Effector memory CD8-positive, alpha-beta T cell (primary cell): ENCODE data around the gene LRRC55.
"Not testable (repeated sequence)": the region's sequence is repeated elsewhere in the genome, so short reads cannot be mapped to it uniquely, and the experiment has no call there.

ENCODE experiments used
- ATAC-seq: fragments of 150-1000 bp; cut with Tn5 transposase; replicated peaks from 2 replicates; pipeline ENCODE4 v1.10.0; 2021; ENCODE audit warnings: mild to moderate bottlenecking, moderate library complexity
- DNase-seq, 3 experiments: peaks; one replicate each; pipeline ENCODE4 v3.0.0; 2021
- H3K27ac Mint-ChIP-seq, 2 donors: one replicate each; pipeline ENCODE4 v1.8.0; 2022; ENCODE audit warnings: mild to moderate bottlenecking in 2 of 2, mixed read lengths in 2 of 2, moderate library complexity in 2 of 2
- H3K27me3 Mint-ChIP-seq, 2 donors: one replicate each; pipeline ENCODE4 v1.8.0; 2022; ENCODE audit warnings: mixed read lengths in 2 of 2
- H3K36me3 Mint-ChIP-seq: one replicate; pipeline ENCODE4 v1.8.0; 2022; ENCODE audit warnings: mild to moderate bottlenecking, moderate library complexity, mixed read lengths; ENCODE audit not compliant: insufficient read depth
- H3K4me1 Mint-ChIP-seq, 2 donors: one replicate each; pipeline ENCODE4 v1.8.0; 2022; ENCODE audit warnings: low read depth in 2 of 2, mixed read lengths in 2 of 2
- H3K4me3 Mint-ChIP-seq, 2 donors: one replicate each; pipeline ENCODE4 v1.8.0; 2022; ENCODE audit warnings: mild to moderate bottlenecking in 2 of 2, mixed read lengths in 2 of 2, moderate library complexity in 2 of 2
- H3K9me3 Mint-ChIP-seq, 2 donors: one replicate each; pipeline ENCODE4 v1.8.0; 2022; ENCODE audit warnings: mixed read lengths in 2 of 2

Gene LRRC55

DNA sequence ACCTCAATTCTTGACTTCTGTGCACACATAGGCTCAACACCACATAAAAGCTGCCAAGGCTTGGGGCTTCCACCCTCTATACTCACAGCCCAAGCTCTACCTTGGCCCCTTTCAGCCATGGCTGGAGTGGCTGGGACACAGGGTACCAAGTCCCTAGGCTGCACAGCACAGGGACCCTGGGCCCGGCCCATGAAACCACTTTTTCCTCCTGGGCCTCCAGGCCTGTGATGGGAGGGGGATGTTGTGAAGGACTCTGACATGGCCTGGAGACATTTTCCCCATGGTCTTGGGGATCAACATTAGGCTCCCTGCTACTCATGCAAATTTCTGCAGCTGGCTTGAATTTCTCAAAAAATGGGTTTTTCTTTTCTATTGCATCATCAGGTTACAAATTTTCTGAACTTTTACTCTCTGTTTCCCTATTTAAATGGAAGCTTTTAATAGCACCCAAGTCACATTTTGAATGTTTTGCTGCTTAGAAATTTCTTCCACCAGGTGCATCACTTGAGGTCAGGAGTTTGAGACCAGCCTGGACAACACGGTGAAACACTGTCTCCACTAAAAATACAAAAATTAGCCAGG lies 11.9 kb upstream of the LRRC55 start:
- H3K36me3 Mint-ChIP-seq, DNase-seq, H3K4me3 Mint-ChIP-seq, H3K4me1 Mint-ChIP-seq, H3K27ac Mint-ChIP-seq, ATAC-seq, H3K9me3 Mint-ChIP-seq: not testable (repeated sequence)
- peaks cover 3 to 11% of the 10 kb centered on the region in 2 donors for H3K27me3 Mint-ChIP-seq

DNA sequence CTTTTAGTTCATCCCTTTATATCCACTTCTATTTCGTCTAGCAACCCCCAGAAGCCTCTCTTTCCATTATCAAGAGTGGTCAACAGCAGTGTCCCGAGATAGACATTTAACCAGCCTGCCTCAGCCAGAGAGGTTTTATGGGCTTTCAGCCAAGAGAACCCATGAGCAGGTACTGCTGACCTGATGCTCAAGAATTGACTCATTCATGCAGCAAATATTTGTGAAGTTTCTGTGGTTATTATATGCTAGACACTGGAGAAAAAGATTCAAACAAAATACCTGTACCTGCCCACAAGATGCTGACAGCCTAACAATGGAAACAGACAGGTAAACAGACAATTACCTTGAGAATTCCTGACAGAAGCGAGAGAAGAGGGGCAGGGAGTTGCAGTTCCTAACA lies 9.7 kb upstream of the LRRC55 start:
- Mint-ChIP-seq H3K27ac (no peak overlapping the region), H3K4me3 (no peak overlapping the region), H3K36me3 (no peaks in the 10 kb centered on the region), H3K9me3 (no peaks in the 10 kb centered on the region), H3K4me1 (no peaks in the 10 kb centered on the region), H3K27me3 (peaks cover 13 to 20% of the 10 kb centered on the region in 2 donors)
- DNase-seq = no peak
- ATAC-seq = no peak

DNA sequence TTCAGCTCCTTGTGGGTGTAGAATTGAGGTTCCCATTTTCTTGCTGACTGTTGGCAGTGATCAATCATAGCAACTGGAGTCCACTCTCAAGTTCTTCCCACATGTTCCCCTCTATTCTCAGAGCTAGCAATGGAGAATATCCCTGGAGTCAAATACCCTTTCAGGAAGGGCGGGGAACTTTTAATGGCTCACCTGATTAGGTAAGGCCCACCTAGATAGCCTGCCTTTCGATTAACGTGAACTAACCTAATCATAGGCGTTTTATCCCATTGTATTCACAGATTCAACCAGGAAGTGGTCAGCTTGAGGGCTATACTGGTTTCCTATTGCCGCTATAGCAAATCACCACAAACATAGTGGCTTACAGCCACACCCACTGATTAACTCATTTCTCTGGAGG lies 7.1 kb upstream of the LRRC55 start:
- Mint-ChIP-seq H3K27me3 (peaks cover 18 to 29% of the 10 kb centered on the region in 2 donors), H3K27ac (no peak overlapping the region), H3K4me3 (no peak overlapping the region), H3K36me3 (no peaks in the 10 kb centered on the region), H3K9me3 (no peaks in the 10 kb centered on the region), H3K4me1 (no peaks in the 10 kb centered on the region)
- ATAC-seq (no peak), DNase-seq (no peak)

DNA sequence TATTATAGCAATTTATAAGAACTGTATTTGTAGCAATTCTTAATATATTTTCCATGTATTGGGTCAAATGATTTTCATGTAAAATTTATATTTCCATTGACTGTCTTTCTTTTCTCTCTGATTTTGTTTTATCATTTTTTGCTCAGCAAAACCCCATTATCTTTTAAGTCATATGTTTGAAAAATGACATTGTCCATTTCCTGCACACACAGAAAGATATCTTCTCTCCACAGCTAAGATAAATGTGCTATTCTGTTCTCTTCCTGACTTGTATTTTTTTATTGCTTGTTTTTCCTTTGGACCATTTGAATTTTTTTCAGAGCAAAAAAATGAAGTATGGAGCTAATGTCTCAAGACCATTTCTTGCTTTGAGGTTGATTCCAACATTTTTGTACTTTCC lies 6.3 kb upstream of the LRRC55 start:
- ATAC-seq (no peak), DNase-seq (no peak)
- Mint-ChIP-seq H3K27ac (no peak overlapping the region), H3K9me3 (peaks cover 0 to 2% of the 10 kb centered on the region in 2 donors), H3K36me3 (no peaks in the 10 kb centered on the region), H3K4me1 (peaks cover 0 to under 1% of the 10 kb centered on the region in 2 donors), H3K4me3 (no peak overlapping the region), H3K27me3 (peaks cover 26 to 38% of the 10 kb centered on the region in 2 donors)

DNA sequence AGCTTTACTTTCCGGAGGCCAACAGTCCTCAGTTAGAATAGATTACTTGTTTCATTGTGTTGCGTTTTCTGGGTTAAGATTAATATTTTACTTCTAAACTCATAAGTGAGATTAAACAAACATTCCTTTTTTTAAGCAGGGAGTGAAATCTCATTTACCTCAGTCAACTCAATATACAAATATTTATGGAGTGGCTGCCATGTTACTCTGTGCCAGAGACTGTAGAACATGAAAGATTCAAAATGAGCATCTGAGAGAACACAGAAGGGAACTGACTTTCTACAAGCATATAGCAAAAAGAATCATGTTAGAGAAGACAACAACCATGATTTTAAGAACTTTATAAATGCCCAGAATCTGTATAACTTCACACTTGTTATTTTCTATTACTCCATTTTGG lies 3.4 kb upstream of the LRRC55 start:
- no peak overlapping the region for H3K27ac Mint-ChIP-seq
- peaks cover 0 to 2% of the 10 kb centered on the region in 2 donors for H3K4me1 Mint-ChIP-seq
- H3K27me3 Mint-ChIP-seq = peaks cover 42 to 49% of the 10 kb centered on the region in 2 donors
- no peaks in the 10 kb centered on the region for H3K36me3 Mint-ChIP-seq
- no peak for ATAC-seq
- H3K9me3 Mint-ChIP-seq = peaks cover 0 to 2% of the 10 kb centered on the region in 2 donors
- no peak for DNase-seq
- no peak overlapping the region for H3K4me3 Mint-ChIP-seq

DNA sequence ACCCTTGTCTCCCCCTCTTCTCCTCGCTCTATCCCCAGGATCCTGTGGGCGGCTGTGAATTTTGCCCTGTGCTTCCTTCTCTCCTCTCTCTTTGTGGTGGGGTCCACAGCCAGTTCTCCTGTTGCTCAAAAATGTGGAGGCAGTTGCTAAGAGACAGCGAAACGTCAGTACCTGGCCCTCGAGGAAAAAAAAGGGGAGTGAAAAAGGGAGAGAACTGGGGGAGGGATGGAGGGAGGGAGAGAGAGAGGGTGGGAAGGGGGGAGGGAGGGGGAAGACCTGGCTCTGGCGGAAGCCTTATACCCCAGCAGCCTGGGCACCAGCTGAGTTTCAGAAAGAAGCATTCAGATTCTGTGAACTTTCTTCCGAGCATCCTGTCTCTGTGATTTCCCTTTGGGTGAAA lies 2.1 kb upstream of the LRRC55 start:
- Mint-ChIP-seq H3K4me3 (no peak overlapping the region), H3K36me3 (no peaks in the 10 kb centered on the region), H3K27ac (no peak overlapping the region), H3K4me1 (peaks cover 0 to 2% of the 10 kb centered on the region in 2 donors), H3K9me3 (peaks cover 0 to 2% of the 10 kb centered on the region in 2 donors), H3K27me3 (peaks cover 42 to 49% of the 10 kb centered on the region in 2 donors)
- ATAC-seq = no peak
- DNase-seq = no peak

DNA sequence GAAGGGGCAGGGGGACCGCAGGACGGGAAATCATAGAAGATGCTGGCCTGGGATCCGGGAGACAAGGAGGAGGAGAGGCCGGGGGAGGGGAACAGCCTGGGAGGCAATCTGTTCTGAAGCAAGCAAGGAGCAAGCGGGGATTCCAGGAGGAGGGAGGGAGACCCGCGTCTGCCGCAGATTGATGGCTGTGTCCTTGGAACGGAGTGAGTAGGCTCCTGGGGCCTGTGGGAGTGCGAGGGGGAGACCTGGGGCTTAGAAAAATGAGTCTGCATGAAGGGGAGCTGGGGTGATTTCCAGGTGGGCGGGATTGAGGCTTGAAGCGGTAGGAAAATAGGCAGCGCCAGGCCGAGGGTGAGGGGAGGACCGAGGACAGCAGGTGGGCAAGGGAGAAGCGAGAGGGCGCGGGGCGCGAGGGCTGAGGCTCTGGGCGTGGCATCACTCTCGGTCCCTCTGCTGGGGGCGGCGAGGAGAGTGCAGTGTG lies 1.6 kb upstream of the LRRC55 start:
- DNase-seq = no peak
- Mint-ChIP-seq H3K9me3 (peaks cover 0 to 2% of the 10 kb centered on the region in 2 donors), H3K36me3 (no peaks in the 10 kb centered on the region), H3K4me3 (no peak overlapping the region), H3K27ac (no peak overlapping the region), H3K27me3 (peaks cover 42 to 47% of the 10 kb centered on the region in 2 donors), H3K4me1 (peaks cover 0 to 2% of the 10 kb centered on the region in 2 donors)
- ATAC-seq = no peak

DNA sequence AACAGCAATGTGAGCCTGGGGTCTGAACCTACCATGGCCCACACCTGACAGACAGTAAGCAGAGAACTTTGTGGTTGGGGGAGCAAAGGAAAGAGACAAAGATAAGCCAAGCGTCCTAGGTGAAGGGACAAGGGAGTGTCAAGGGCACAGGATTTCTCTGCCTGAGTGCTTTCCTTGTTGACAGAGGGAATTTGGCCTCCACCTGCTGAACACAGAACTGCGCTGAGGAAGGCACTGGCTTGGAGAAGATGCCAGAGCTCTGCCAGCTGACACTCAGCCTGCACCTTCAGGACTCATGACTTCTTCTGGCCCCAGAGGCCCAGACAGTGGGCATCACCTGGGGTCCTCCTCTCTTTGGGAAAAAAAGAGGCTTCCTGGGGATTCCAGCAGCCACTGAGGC lies 789 bp upstream of the LRRC55 start:
- Mint-ChIP-seq H3K4me3 (no peak overlapping the region), H3K4me1 (peaks cover 0 to 2% of the 10 kb centered on the region in 2 donors), H3K9me3 (peaks cover 0 to 2% of the 10 kb centered on the region in 2 donors), H3K36me3 (no peaks in the 10 kb centered on the region), H3K27me3 (peaks cover 39 to 42% of the 10 kb centered on the region in 2 donors), H3K27ac (no peak overlapping the region)
- ATAC-seq = no peak
- DNase-seq = no peak

DNA sequence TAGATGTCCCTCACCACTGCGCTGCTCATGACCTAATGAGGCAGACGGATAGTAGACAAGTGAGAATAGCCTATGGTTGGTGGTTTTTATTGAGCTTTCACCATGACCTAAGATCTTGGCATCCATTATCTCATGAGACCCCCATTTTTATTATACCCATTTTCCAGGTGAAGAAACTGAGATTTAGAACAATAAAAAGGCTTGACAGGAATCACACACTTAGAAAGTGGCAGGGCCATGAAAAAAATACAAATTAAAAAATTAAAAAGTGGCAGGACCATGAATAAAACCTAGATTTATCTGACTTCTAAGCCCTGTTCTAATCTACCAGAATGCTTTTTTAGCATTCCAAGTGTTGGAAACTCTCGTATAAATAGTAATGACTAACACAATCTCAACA lies 1.1 kb downstream of the LRRC55 start:
- H3K36me3 Mint-ChIP-seq = no peaks in the 10 kb centered on the region
- ATAC-seq (no peak), DNase-seq (no peak)
- peaks cover 0 to 4% of the 10 kb centered on the region in 2 donors for H3K4me1 Mint-ChIP-seq
- H3K4me3 Mint-ChIP-seq = no peak overlapping the region
- H3K27ac Mint-ChIP-seq = no peak overlapping the region
- H3K27me3 Mint-ChIP-seq = peaks cover 26 to 42% of the 10 kb centered on the region in 2 donors
- H3K9me3 Mint-ChIP-seq = peaks cover 5 to 6% of the 10 kb centered on the region in 2 donors

DNA sequence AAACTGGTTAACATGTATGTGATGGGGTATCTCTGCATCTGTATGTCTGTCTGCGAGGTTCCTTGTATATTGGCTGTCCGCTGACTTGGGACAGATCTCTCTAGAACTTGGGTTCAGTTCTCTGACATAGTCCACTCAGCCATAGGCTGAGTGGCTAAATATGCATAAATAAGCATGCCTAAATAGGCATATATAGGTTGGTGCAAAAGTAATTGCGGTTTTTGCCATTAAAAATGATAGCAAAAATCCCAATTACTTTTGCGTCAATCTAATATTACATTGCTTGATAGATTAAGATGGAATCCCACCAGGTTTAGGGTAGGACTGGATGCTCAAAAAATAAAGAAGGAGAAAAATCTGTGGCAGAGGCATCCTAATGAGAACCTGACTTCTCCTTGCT lies 8.8 kb downstream of the LRRC55 start:
- H3K27me3 Mint-ChIP-seq = peaks cover 12 to 39% of the 10 kb centered on the region in 2 donors
- H3K9me3 Mint-ChIP-seq = peaks cover 9 to 12% of the 10 kb centered on the region in 2 donors

DNA sequence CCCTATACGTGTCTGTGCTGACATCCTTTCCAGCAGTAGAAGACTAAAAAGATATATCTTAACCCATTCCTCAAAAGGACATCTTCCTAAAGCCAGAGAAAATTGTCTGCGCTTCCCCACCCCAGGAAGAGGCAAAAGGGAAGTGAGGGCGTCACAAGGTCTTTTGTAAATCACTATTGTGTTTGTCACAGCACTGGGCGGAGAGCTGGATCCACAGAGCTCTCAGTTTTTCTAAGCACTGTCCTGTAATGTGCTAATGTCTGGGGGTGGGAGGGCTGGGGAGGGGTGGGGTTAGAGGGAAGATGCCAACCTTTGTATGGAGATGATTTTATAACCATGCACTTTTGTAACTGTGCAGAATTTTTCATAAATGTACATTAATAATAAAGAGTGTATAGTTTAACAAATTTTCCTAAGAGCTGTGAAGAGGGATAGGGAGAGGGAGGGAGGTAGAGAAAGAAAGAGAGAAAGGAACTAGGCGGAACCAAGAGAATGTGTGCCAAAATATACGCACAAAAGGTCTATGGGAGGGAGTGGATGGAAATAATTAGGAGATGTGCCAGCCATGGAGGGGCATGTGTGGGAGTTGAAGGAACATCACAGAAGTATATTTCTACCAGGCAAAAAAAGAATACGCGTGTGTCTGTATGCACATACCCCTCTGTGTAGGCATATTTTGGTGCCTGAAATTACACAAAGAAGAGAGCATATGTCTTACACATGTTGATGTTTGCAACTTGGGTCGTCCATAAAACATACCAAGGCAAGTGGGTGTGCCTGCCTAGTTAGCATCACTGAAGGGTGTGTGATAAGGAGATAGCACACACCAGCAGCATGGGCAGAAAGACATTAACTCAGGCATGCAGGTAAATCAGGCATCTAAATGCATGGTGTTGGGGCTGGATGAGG lies 9.8 kb downstream of the LRRC55 start:
- H3K9me3 Mint-ChIP-seq = peaks cover 9 to 12% of the 10 kb centered on the region in 2 donors
- no peak for DNase-seq
- H3K4me3 Mint-ChIP-seq = no peak overlapping the region
- H3K4me1 Mint-ChIP-seq = peaks cover 0 to 2% of the 10 kb centered on the region in 2 donors
- peaks cover 22 to 50% of the 10 kb centered on the region in 2 donors for H3K27me3 Mint-ChIP-seq
- H3K36me3 Mint-ChIP-seq = no peaks in the 10 kb centered on the region
- no peak for ATAC-seq
- no peak overlapping the region for H3K27ac Mint-ChIP-seq

More for the DNA sequence above, 8.8 kb downstream of the LRRC55 start:
- Mint-ChIP-seq H3K4me3 (no peak overlapping the region), H3K36me3 (no peaks in the 10 kb centered on the region), H3K4me1 (peaks cover 0 to 2% of the 10 kb centered on the region in 2 donors), H3K27ac (no peak overlapping the region)
- no peak for ATAC-seq
- no peak for DNase-seq

DNA sequence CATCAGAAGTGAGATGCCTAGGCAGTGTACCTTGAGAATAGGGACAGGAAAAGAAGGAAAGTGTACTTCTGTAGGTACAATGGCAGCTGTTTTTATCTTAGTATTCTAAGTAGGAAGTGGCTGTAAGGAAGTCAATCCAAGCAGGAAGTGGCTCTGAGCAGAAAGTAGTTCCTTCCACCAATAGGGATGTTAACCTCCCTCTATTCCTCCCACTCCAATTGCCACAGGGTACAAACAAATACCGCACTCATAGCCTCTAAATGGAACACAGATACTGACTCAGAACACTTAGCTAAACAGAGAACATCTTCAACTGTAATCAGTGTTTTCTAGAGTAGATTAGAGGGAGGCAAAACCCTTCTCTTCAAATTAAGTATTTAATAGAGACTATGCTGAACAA lies 10.6 kb downstream of the LRRC55 start:
- peaks cover 0 to 2% of the 10 kb centered on the region in 2 donors for H3K4me1 Mint-ChIP-seq
- no peak overlapping the region for H3K27ac Mint-ChIP-seq
- DNase-seq (no peak), ATAC-seq (no peak)
- peaks cover 22 to 48% of the 10 kb centered on the region in 2 donors for H3K27me3 Mint-ChIP-seq
- no peak overlapping the region for H3K4me3 Mint-ChIP-seq
- peaks cover 9 to 10% of the 10 kb centered on the region in 2 donors for H3K9me3 Mint-ChIP-seq
- no peaks in the 10 kb centered on the region for H3K36me3 Mint-ChIP-seq

DNA sequence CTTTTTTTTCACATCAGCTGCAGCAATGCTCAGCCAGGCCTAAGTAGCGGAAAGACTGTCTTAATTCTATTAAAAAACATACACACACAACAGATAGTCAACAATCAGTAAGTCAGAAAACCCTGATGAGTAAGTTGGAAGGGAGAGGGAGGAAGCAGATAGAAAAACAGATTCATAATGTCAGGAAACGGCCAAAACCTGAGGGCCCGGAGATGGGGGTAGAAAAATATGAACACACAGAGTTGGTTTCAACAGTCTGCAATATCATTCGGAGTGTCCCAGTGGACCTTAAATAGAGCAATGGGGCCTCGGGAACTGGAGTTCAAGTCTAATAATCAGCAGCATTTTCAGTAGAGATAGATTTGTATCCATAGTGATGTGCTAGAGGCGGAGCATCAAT lies 14.8 kb downstream of the LRRC55 start:
- H3K9me3 Mint-ChIP-seq = peaks cover 6% of the 10 kb centered on the region in 2 donors
- H3K27me3 Mint-ChIP-seq = peaks cover 16 to 32% of the 10 kb centered on the region in 2 donors
- H3K36me3 Mint-ChIP-seq = no peaks in the 10 kb centered on the region
- no peaks in the 10 kb centered on the region for H3K4me1 Mint-ChIP-seq
- no peak for DNase-seq
- H3K4me3 Mint-ChIP-seq = no peak overlapping the region
- no peak overlapping the region for H3K27ac Mint-ChIP-seq
- no peak for ATAC-seq

DNA sequence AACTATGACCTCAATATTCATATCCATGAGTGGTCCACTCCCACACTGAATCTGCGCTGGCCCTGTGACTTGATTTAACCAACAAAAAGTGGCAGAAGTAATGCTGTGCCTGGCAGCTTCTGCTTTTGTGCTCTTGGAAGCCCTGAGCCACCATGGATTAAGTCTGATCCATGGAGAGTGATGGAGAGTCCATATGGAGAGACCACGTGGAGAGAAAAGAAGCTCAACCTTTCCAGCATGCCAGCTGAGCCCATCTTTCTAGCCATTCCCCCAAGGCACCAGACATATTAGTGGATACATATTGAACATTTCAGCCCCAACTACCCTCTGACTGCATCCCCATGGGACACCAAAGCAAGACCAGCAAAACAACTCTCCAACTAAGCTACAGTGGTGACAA lies 16.0 kb downstream of the LRRC55 start:
- Mint-ChIP-seq H3K36me3 (no peaks in the 10 kb centered on the region), H3K9me3 (peaks cover 6% of the 10 kb centered on the region in 2 donors), H3K27ac (no peak overlapping the region), H3K4me1 (no peaks in the 10 kb centered on the region), H3K4me3 (no peak overlapping the region), H3K27me3 (peaks cover 16 to 34% of the 10 kb centered on the region in 2 donors)
- no peak for DNase-seq
- ATAC-seq = no peak
